H4 (cell line): Measurements from ENCODE around the gene MAP3K1. TPM values are rescaled to one million over a fixed set of nuclear protein-coding genes. Genes with fewer than 3 reads are reported as not detected.

Source experiments
- DNase-seq: peaks from one replicate; pipeline ENCODE4 v3.0.0-alpha.2; 2015; ENCODE audit warnings: low spot score
- total RNA-seq: library from RNA; depleted of rRNA; stranded (reverse); fragments of >200 nt; shearing (Covaris generic); gene quantifications from 2 replicates; pipeline ENCODE4 v1.2.3, GENCODE V29; 2014

The MAP3K1 gene
- total RNA-seq, 1 experiment from 2014 or later: 7.2 TPM

DNA sequence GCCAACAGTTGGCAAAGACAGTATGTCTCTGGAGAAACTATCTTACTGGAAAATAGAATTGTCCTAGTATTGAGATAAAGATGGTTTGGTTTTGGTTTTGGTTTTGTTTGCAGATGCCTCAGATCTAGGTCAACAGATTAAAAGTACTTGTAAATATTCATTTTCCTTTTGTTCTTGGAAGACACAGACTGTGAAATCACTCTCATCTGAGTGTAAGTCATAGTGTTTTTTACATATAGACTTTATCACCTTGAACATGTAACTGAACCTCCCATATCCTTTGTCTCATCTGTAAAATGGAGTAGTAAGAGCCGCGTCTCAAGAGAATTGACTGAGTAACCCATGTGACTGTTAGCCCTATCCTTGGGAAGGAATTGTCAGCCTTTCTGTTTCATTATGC lies 34.3 kb downstream of the MAP3K1 start:
- DNase-seq: no peak

DNA sequence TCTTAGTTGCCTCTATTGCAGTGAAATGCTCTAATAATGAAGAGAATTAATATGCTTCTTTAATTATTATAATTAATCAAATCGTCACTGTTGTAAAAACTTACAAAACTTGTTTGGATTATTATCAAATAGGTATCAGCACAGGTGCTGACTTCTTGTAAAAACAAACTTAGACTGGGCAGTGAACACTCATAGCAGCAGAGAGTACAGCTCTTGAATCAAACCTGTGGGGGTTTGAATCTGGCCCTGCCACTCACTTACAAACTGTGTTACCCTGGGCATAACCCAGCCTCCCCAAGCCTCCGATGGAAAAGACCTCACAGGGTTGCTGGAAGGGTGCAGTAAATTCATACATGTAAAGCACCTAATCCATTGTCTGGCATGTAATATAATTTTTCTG lies 35.1 kb downstream of the MAP3K1 start:
- DNase-seq: no peak

DNA sequence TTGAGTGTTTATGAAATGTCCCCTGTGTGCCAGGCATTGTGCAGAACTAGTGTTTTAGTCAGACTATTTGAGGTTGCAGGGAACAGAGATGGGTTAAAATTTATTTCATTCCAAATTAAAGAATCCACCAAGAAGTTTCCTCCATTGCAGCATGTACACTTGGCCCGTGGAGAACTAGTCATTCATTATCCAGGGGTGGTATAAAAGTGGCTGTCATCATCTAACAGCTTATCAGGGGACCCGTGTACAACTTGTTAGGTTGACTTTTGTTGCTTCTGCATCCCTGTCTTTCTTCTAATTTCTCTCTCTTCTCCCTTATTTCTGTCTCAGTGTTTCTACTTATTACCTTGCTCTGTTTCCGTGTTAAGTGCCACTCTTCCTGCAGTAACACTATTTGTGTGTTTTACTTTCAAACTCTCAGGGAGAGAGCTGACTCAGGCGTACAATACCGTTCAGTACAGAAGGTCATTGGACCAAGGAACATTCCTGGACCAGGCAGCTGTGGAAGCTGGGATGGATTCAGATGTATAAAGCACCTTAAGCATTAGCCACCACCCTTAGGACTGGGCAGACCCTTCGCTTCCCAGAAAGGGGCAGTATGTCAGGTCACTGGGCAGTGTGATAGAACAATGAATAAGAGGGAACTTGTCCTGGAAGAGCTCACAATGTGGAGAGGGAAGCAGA lies 36.1 kb downstream of the MAP3K1 start:
- no peak for DNase-seq

DNA sequence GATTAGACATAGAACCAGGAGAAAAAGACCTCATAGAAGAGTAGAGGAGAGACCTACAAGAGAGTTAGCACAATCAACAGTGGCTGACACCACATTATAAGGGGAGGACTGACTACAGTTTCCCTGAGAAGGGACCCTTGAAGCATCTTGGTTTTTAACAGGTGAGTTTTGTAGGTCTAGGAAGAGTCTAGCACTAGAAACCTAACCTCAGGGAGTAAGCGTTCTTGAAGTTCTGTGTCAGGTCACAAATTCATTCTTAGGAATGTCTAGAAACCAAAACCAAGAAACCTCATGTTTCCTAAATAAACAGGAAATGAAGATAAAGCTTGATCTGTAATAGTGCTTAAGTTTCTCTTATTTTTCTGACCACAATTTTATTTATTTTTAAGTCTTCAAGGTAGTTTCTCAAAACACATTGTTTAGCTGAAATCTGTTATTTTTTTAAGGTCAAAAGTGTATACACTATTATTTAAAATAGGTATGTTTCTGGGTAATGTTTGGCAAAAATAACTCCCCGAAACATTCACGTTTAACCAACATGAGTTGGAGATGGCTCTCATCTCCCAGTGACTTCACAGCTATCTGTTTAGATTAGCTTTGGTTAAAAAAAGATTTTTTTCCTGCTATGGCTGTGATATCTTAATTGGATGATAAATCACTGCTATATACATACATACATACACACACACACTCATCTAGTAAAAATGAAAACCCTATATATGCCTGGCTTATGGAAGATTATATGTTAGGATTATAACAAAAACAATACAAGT lies 37.1 kb downstream of the MAP3K1 start:
- DNase-seq: peak; percentile 50

DNA sequence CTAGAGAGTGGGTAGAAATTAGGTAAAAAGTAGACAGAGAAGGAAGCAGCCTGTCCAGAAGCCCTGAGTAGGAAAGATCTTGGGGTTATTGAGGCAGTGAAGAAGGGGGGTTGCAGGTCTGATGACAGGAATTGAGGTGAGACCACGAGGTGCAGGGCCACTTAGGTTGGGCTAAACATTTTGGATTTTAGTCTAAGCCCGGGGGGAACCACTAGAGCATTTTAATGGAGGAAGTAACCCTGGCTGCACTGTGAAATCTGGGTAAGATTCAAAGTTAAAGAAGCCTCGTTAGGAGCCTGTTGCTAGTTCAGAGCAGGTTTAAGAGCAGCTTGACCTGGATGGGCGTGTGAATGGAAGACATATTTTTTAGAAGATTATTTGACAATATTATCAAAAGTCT lies 38.3 kb downstream of the MAP3K1 start:
- no peak for DNase-seq

DNA sequence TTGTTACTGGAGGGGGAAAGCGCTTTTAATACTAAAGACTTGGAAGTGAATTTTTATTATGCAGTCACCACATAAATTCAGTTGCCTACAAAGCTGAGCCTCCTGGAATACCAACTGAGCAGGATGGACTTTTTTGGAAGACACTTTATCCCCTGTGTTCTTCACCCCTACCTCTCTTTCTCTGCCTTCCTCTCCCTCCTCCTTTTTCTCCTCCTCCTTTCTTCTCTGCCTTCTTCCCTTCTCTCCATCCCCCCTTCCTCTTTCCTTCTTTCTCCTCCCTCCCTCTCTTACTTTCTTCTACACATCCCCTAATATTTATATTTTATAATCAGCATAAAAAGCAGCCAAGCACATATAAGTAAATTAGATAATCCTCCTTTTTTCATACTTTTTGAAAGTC lies 39.6 kb downstream of the MAP3K1 start:
- DNase-seq: no peak

DNA sequence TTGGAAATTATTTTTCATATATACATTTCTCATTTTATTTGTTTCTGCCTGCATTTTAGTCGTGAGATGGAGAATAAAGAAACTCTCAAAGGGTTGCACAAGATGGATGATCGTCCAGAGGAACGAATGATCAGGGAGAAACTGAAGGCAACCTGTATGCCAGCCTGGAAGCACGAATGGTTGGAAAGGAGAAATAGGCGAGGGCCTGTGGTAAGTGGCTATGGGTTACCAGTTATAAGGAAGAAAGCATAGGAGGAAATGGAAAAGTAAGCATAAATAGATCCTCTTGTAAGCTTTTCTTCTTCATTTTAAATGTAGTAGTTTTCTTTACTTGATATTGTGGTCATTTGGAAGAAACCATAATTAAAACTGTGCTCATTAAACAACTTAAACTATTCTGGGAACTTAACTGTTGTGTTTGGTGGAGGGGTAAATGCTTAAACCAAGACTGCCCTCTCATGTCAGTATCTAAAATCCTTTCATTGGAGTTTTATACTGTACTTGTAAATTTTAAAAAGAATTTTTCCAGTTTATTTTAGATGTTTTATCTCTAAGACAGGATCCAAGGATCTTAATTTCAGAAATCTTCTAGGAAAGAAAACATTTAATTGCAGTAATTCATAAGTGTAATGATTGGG lies 41.3 kb downstream of the MAP3K1 start:
- no peak for DNase-seq

DNA sequence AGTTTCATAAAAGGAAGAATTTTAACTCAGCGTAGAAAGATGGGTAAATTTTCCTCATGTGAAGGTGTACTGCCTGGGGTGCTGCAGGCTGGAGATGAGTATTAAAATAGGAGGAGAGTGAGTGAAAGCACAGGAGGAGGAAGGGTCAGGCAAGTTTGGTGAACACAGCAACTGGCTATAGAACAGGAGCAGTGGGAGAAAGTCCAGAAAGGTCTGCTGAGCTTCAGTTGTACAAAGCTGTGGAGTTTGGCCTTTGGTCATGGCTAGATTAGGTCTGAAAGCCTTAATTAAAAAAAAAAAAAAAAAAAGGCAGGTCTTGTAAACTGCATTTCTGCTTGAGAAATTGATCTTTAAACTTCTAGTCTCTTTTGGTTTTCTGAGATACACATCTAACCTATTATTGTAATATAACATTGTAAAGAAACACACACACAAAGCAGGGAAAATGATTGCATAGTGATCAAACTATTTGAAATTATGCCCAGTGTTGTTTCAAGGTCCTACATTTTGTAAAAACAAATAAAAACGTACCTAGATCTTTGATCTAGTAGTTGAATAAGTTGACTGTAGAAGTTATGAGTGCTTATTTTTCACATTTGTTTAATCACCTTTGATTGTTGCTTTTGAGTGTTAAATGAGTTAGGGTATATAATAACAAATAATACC lies 43.6 kb downstream of the MAP3K1 start:
- no peak for DNase-seq

DNA sequence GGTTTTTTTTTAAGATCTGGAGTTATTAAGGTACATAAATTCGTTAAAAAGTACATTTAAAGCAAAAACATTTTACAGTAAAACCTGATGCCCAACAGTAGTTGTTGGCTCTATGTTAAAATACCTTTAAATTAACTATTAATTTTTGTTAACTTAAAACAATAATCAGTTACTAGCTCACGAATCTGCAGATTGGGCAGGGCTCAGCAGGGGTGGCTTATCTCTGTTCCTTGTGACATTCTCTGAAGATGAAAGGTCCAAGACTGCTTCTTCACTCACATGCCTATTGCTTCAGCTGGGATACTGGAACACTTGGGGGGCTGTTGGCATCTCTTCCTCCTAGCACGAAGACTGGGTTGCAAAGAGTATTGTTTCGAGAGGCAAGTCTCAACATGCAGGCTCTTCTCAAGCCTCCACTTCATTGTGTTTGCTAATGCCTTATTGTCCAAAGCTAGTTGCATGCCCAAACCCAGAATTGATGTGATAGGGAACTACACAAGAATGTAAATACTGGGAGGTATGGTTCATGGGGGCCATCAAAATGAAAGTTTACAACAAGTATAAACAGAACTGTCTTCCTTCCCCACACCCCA lies 46.6 kb downstream of the MAP3K1 start:
- no peak for DNase-seq

DNA sequence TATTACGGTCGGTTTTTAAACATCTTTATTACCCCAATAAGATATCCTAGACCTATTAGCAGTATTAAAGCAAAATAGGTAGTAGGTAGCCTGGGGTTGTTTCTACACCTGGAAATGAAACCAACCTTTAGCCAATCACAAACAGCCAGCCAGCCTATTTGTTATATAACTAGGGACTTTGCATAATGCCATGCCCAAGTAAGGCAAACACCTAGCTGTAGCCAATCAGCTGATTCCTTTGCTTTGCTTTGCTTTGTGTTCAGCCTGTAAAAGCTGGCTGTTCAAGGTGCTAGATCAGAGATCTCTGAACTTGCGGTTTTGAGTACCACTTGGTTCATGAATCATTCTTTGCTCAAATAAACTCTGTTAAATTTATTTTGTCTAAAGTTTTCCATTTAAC lies 47.6 kb downstream of the MAP3K1 start:
- peak; percentile 33 for DNase-seq

DNA sequence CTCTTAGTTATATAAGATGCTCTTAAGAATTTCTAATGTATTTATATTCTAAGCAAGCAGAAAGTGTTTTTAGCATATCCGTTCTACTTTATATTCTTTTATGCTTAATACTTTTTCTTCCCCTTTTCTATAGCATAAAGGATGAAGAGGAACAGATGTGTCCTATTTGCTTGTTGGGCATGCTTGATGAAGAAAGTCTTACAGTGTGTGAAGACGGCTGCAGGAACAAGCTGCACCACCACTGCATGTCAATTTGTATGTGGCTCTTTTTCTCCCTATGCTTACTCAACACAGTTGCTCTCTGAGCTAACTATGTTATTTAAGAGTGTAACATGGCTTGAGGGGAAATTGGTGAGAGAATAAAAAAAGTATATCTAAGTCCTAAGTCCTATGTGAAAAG lies 56.4 kb downstream of the MAP3K1 start:
- no peak for DNase-seq

DNA sequence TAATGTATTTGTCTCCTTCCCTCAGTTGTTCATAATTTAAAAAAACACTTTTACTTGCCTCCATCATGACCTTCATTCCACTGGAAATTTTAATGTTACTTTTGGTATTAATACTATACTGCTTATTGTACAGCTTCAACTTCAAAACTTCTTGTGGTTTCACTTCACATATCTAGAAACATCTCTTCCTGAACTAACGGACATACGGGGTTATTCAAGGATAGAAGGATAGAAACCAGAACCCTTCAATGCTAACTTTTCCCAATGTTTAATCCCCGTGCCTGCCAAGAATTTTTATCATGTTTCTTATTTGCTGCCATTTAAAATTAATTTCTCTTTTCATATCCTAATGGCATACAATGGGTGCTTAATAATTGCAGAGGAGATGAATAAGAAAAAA lies 57.7 kb downstream of the MAP3K1 start:
- DNase-seq: no peak

DNA sequence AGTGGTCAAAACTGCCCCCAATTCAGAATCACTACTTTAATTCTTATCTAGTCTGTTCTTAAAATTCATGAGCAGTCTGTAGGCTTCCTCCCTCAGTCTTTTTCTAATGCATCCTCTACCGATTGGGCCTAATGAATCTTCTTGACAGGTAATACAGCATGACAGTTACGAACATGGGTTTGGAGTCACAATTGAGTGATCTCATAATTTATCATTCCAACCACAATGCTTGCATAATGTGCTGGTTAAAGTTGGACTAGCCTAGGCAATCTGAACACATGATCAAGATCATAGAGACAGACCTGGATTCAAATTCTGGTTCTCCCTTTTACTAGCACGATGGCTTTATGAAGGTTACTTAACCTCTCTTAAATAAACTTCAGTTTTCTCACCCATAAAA lies 61.0 kb downstream of the MAP3K1 start:
- no peak for DNase-seq

DNA sequence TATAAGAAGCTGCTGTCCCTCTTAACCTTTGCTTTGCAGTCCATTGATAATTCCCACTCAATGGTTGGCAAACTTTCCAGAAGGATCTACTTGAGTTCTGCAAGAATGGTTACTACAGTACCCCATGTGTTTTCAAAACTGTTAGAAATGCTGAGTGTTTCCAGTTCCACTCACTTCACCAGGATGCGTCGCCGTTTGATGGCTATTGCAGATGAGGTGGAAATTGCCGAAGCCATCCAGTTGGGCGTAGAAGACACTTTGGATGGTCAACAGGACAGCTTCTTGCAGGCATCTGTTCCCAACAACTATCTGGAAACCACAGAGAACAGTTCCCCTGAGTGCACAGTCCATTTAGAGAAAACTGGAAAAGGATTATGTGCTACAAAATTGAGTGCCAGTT lies 66.2 kb downstream of the MAP3K1 start:
- no peak for DNase-seq

DNA sequence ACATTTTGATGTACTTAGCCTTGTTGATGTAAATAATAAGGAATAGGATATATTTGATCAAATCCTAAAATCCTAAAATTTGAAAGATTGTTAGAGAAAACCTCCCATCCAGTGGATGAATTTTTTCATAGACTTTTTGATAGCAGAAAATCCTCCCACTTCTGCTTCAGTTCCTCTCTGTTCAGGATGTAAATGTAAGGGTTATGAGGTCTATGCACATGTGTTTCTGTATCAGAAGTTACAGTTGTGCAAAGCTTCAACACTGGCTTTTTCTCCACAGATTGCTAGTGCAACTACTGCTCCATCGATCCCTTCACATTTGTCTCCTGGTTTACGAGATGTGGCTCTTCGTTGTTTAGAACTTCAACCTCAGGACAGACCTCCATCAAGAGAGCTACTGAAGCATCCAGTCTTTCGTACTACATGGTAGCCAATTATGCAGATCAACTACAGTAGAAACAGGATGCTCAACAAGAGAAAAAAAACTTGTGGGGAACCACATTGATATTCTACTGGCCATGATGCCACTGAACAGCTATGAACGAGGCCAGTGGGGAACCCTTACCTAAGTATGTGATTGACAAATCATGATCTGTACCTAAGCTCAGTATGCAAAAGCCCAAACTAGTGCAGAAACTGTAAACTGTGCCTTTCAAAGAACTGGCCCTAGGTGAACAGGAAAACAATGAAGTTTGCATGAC lies 78.1 kb downstream of the MAP3K1 start:
- DNase-seq: no peak

DNA sequence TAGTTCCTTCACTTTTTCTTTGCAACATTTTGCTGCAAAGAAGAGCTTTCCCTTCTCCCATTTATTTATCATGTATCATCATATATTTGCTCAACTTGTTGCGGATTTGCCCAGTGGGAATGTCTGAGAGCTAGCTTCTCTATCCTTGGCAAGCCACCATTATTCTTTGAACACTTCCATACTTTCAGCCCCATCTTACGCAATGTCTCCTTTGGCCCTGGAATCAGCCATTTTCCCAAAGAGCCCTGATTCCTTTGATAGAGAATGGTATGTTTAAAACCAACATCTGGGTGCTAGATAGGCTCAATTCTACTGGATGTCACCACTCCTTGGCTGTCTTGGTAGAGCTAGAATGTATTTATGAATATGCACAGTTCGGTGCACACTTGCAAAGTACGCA lies 81.4 kb downstream of the MAP3K1 start:
- no peak for DNase-seq

DNA sequence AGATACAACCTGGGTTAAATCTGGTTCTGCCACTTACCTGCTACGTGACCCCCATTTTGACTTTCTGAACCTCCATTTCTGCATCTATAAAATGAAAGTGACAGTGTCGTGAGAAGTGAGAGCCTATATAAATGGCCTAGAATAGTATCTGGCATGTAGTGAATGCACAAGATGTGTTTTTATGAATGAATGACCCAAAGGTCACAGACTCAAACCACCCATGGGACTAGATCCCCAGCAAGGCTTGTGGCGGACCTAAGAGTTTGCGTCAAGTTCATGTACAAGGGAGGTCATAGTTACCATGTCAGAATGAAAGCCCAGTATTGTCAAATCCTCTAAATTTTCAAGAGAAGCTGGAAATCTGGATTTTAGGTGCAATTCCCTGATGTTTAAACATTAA lies 82.9 kb downstream of the MAP3K1 start:
- DNase-seq: no peak

DNA sequence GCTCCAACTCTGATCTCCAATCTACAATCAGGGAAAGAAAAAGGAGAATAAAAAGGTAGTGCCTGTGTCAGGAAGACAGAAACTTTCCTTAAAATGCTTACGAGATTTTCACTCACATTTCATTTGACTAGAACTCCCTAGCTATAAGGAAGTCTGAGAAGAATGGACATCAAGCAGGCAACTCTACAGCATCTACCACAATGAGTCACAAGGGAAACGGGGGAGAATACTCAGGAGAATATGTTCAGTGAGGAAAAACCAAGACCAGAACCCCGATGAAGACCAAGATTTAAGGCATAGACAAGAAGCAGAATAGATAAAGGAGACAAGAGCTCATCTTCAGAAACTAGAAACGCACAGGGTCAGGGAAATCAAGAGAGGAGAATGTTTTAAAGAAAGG lies 85.0 kb downstream of the MAP3K1 start:
- DNase-seq: no peak

DNA sequence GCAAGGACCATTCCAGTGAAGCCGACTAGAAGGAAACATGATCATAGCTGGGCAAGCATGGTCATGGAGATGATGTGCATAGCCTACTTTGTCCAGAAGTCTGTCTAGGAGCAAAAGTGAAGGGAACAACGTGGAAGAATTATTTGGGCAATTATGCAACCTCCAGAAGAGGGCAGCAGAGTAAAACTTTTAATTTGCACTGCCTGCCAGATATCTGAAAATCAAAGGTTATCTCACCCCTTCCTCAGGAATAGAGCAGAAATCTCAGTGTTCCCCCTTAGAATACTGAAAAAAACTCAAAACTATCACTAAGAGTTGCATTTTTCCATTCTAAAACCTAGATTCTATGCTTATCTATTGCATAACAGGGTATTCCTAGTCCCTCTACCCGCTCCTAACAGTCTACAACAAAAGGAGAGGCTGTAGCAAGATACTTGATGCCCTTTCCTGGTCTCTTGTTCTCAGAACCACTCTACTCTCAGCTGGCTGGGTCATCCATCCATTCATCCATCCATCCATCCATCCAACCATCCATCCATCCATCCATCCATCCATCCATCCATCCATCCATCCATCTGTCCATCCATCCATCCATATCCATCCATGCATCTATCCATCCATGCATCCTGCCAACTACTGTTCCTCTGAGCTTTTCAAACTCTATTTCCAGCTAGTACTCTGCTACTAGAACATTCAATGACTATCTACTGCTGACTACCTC lies 85.7 kb downstream of the MAP3K1 start:
- DNase-seq: peak; percentile 29

DNA sequence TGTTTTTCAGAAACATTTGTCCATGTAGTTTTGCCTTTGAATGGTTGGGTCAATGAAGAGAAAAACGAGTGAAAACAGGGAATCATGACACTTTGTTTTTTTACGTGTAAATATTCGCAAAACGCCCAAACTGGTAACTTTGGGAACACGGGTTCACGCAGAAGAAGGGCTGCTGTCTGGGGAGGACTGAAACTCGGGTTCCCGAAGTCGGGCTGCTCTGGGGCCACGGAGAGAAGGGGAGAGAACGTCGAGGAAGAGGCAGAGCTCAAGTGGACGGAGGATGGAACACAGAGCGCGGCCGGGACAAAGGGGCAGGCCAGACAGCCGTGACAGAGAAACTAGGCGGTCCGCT lies 93.6 kb downstream of the MAP3K1 start:
- DNase-seq: no peak
